Calu3 (cell line): Measurements from ENCODE around the gene HNF4A. TPM values are rescaled to one million over a fixed set of nuclear protein-coding genes. Genes with fewer than 3 reads are reported as not detected.

Experiments used
- BruUV-seq: library from RNA; stranded (reverse); fragments of 400-500 nt; replicated peaks from 2 replicates; lab custom pipeline; 2021; lab: Mats Ljungman, UMichigan
- CTCF ChIA-PET: fragments of 300-600 bp; sonication (Branson Sonifier 250); formaldehyde crosslinking; loops from one replicate; lab custom pipeline; 2022; ENCODE audit warnings: antibody characterized with exemption; lab: Charles Lee
- DNase-seq: peaks from one replicate; pipeline ENCODE4 v3.0.0; 2022
- H3K27ac Mint-ChIP-seq: one replicate; pipeline ENCODE4 v1.8.0; 2022; ENCODE audit warnings: mixed read lengths; ENCODE audit not compliant: unreplicated experiment
- H3K27me3 Mint-ChIP-seq: one replicate; pipeline ENCODE4 v1.8.0; 2022; ENCODE audit warnings: mixed read lengths; ENCODE audit not compliant: unreplicated experiment
- H3K36me3 Mint-ChIP-seq: one replicate; pipeline ENCODE4 v1.8.0; 2022; ENCODE audit warnings: mild to moderate bottlenecking, moderate library complexity, mixed read lengths; ENCODE audit not compliant: insufficient read depth, unreplicated experiment
- H3K4me1 Mint-ChIP-seq: one replicate; pipeline ENCODE4 v1.8.0; 2022; ENCODE audit warnings: mild to moderate bottlenecking, low read depth, mixed read lengths; ENCODE audit not compliant: unreplicated experiment
- H3K4me3 Mint-ChIP-seq: one replicate; pipeline ENCODE4 v1.8.0; 2022; ENCODE audit warnings: mild to moderate bottlenecking, low read depth, moderate library complexity, mixed read lengths; ENCODE audit not compliant: unreplicated experiment
- H3K9me3 Mint-ChIP-seq: one replicate; pipeline ENCODE4 v1.8.0; 2022; ENCODE audit warnings: low read depth, mixed read lengths; ENCODE audit not compliant: unreplicated experiment
- CTCF ChIP-seq: fragments of 200-600 bp; IDR thresholded peaks from one replicate; pipeline ENCODE4 v1.8.0; 2022; ENCODE audit warnings: antibody characterized with exemption; ENCODE audit not compliant: unreplicated experiment
- intact Hi-C: fragments of 100-400 bp; cut with micrococcal nuclease; formaldehyde crosslinking; loops from one replicate; pipeline ENCODE4 v1.10.0; 2022; ENCODE audit not compliant: unreplicated experiment
- total RNA-seq: library from RNA; stranded (reverse); gene quantifications from 2 replicates; pipeline ENCODE4 v1.2.3, GENCODE V29; 2022

Gene HNF4A
- total RNA-seq, 1 experiment from 2014 or later = 27.7 TPM

GRCh38 chr20:44461142-44461802, 105.8 kb downstream of the HNF4A start:
- Mint-ChIP-seq H3K27me3 (no peaks in the 10 kb centered on the region), H3K9me3 (no peaks in the 10 kb centered on the region)
- intact Hi-C loops = loop anchor here (1.0 to 2.0 kb wide), 2 partner anchors 73 to 246 kb away; no protein-coding TSS in a partner anchor

GRCh38 chr20:44461803-44462174, 106.3 kb downstream of the HNF4A start:
- CTCF ChIA-PET = interaction anchor here (0.6 to 1.7 kb wide), 9 partner anchors 9 to 606 kb away, joined by 3 to 11 read pairs (median 4); partner anchors contain the start of gene FITM2
- Mint-ChIP-seq H3K36me3 (no peaks in the 10 kb centered on the region), H3K27me3 (no peaks in the 10 kb centered on the region), H3K9me3 (no peaks in the 10 kb centered on the region), H3K27ac (peak overlapping the region; percentile 43), H3K4me1 (peaks cover 23% of the 10 kb centered on the region), H3K4me3 (no peak overlapping the region)
- intact Hi-C loops = loop anchor here (1.0 to 2.0 kb wide), 2 partner anchors 73 to 247 kb away; no protein-coding TSS in a partner anchor
- no peak for TF ChIP-seq CTCF
- no TSS peak for BruUV-seq
- no peak for DNase-seq

More at GRCh38 chr20:44461142-44461802, 105.8 kb downstream of the HNF4A start:
- BruUV-seq = no TSS peak
- CTCF ChIA-PET = interaction anchor here (0.6 to 1.7 kb wide), 9 partner anchors 10 to 605 kb away, joined by 3 to 11 read pairs (median 4); partner anchors contain the start of gene FITM2
- Mint-ChIP-seq H3K4me3 (no peak overlapping the region), H3K36me3 (no peaks in the 10 kb centered on the region), H3K4me1 (peaks cover 23% of the 10 kb centered on the region), H3K27ac (peak overlapping the region; percentile 43)
- DNase-seq = no peak
- TF ChIP-seq CTCF = peak; percentile 3

- BruUV-seq = no TSS peak
- Mint-ChIP-seq H3K4me3 (no peak overlapping the region), H3K27me3 (no peaks in the 10 kb centered on the region), H3K4me1 (peaks cover 23% of the 10 kb centered on the region), H3K27ac (no peak overlapping the region), H3K36me3 (no peaks in the 10 kb centered on the region), H3K9me3 (no peaks in the 10 kb centered on the region)
- intact Hi-C loops = no loop called here
- no peak for DNase-seq
- CTCF ChIA-PET = no interaction called here
- TF ChIP-seq CTCF = no peak
Observed at GRCh38 chr20:44463466-44463865, 108.0 kb downstream of the HNF4A start.

- intact Hi-C loops = no loop called here
- Mint-ChIP-seq H3K9me3 (no peaks in the 10 kb centered on the region), H3K4me3 (no peak overlapping the region), H3K4me1 (peaks cover 23% of the 10 kb centered on the region), H3K27ac (peak overlapping the region; percentile 50), H3K36me3 (no peaks in the 10 kb centered on the region), H3K27me3 (no peaks in the 10 kb centered on the region)
- BruUV-seq = no TSS peak
- no peak for DNase-seq
- no peak for TF ChIP-seq CTCF
- CTCF ChIA-PET = no interaction called here
Observed at GRCh38 chr20:44464514-44464913, 109.0 kb downstream of the HNF4A start.
